Subcutaneous adipose tissue (tissue), 4 donors: ENCODE measurements around the gene PPM1F. TPM values are rescaled to one million over a fixed set of nuclear protein-coding genes. Genes with fewer than 3 reads are reported as not detected.

Experiments
- total RNA-seq, 4 donors: library from RNA; depleted of rRNA; stranded (reverse); fragments of >200 nt; gene quantifications; one replicate each; pipeline ENCODE4 v1.1.0, GENCODE V29; 2016
- TF ChIP-seq, protein P1 (sequence below): fragments of 450-650 bp; IDR thresholded peaks from one replicate; pipeline ENCODE4 v1.5.1; 2016; ENCODE audit warnings: low read depth, mild to moderate bottlenecking, control low read depth, antibody characterized with exemption, moderate library complexity

PPM1F gene
- total RNA-seq, 4 donors from 2014 or later = 15.0 to 32.2 (median 20.2) TPM

DNA sequence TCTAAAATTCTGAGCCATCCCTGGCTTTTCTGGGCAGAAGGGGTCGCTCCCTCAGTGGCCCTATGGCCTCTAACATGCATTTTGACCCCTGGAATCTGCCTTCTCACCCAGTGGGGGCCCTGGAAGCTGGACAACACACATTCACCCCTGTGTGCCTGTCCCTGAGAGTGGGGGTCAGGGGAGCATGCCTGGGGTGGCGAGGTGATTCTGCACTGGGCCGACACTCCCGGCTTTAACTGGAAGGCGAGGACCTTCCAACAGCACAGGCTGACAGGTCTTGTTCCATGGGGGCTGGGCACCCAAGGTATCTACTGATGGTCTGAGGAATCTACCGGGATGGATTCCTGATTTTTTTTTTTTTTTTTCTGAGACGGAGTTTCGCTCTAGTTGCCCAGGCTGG is 10.7 kb downstream of the PPM1F start:
- TF ChIP-seq, protein P1, sequence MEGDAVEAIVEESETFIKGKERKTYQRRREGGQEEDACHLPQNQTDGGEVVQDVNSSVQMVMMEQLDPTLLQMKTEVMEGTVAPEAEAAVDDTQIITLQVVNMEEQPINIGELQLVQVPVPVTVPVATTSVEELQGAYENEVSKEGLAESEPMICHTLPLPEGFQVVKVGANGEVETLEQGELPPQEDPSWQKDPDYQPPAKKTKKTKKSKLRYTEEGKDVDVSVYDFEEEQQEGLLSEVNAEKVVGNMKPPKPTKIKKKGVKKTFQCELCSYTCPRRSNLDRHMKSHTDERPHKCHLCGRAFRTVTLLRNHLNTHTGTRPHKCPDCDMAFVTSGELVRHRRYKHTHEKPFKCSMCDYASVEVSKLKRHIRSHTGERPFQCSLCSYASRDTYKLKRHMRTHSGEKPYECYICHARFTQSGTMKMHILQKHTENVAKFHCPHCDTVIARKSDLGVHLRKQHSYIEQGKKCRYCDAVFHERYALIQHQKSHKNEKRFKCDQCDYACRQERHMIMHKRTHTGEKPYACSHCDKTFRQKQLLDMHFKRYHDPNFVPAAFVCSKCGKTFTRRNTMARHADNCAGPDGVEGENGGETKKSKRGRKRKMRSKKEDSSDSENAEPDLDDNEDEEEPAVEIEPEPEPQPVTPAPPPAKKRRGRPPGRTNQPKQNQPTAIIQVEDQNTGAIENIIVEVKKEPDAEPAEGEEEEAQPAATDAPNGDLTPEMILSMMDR = no peak

DNA sequence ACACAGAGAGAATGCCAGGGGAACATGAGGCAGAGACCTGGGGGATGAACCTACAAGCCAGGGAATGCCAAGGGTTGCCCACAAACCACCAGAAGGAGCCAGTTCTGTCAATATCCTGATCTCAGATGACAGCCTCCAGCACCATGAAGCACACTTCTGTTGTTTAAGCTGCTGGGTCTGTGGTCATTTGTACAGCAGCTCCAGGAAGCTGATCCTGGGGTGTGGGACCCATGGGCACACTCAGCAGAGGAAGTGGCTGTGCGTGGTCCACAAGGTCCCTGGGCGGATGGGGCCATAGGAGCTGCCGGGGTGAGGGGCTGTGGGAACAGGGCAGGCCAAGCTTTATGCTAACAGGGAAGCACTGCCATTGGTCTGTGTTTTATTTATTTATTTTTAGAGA is 12.1 kb downstream of the PPM1F start:
- TF ChIP-seq, protein P1 = no peak

DNA sequence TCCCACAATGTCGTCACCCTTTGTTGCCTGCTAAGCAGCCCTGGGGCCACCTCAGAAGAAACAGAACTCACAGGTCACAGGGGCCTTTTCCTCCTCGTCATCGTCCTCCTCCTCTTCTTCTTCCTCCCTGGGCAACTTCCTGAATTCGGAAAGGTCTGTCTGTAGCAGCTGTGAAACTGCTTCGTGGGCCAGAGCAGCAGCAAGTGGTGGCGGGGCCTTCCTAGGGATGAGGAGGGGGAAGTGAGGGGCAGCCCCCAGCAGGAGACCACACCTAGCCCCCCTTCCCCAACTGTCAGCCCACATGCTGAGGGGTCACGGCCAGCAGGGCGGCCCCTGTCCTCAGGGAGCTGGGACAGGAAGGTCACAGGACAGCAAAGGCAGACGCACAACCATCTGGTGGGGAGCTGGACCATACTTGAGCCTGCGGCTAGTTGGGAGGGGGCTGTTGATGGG is 13.2 kb downstream of the PPM1F start:
- TF ChIP-seq, protein P1 = no peak

DNA sequence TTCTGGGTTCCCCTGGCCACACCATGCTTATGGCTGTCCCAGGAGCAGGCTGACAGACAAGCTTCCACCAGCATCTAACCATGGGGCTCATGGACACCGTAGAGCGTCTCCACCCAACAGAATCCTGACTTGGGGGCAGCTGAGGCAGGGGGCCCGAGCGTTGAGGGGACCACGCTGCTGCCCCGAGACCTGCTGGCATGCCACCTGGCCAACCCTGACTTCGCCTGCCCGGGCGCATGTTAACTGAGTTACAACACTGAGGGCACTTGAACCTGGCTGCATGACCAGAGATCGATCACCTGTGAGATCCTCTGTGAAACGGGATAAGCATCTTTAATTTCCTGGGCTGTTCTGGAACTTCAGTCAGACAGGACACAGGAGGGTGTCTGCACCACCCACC is 13.7 kb downstream of the PPM1F start:
- TF ChIP-seq, protein P1 = no peak

DNA sequence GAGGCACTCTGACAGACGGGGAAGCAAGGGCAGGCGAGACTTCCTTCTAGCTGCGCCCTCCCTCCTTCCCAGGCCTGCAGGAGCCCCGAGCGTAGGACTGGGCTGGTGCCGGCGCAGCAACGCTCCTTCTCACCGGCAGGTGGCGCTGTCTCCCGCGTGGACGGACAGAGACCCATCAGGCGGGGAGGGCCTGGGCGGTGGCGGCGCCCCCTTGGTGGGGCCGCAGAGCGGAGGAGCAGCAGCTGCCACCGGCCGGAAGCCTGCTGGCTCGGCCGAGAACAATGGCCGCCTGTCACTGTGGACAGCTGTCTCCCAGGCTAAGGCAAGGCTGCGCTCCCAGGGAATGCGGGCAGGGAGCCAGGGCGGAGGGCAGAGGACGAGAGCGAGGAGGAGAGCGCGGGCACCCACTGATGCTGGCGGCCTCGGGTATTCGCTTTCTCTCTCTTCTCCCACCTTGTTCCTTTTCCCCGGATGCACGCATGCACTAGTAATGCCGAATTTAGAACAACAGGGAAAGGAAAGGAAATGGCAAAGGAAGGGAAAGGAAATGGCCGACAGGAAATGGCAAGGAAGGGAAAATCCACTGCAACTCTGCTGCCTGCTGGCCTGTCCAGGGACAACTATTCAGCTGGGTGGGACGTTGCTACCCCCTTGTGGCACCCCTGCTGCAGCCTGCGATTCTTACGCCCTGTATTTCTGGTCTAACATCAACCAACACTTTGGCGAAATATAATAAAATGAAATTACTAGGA is 14.4 kb downstream of the PPM1F start:
- TF ChIP-seq, protein P1 = no peak

DNA sequence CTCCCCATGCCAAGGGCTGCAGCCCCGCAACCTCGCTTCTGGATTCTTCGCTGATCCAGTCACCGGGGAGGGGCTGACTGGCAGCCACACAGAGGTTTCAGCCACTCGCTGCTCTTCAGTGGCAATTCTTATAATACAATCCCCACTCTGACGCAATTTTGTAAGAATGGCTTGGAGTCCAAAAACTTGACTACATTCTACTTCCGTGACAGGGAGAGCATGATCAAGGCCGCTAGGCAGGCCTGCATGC is 14.9 kb downstream of the PPM1F start:
- TF ChIP-seq, protein P1 = no peak

DNA sequence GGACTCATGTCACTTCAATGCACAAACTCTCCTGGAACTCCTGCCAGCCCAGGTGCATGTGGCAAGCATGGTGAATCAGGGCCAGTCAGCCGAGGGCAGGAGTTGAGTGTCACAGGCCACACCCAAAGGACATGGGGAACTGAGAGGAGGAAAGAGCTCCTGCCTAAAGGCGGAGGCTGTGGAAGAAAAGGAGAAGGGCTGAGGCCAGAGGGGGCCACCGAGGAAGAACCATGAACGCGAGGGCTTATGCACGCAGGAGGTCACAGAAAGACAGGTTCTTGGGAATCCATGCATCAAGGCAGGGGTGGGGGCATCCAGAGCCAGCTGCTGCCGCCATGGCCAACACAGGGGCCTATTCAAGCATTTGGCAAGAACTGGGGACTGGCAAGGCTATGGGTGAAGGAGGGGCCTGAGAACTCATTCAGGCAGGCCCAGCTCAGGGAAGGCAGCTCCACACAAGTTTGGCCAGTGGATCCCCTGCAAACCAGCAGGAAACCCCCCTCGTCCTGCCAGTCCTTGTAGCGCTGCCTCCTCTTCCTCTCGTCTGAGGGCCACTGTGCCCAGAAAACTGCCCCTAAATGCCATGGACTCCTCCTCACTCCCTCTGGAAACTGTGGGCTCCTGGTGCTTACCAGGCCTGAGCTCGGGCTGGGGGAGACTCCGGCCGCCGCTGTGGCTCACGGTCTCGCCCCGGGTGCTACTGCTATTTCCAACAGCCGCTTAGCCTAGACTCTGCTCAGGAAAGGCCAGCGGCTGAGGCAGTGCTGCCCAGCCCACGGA is 15.4 kb downstream of the PPM1F start:
- TF ChIP-seq, protein P1 = no peak
